Cardiac atrium fibroblast (primary cell): ENCODE data around the gene RRAGB. TPM values are rescaled to one million over a fixed set of nuclear protein-coding genes. Genes with fewer than 3 reads are reported as not detected.

Experiments used
- total RNA-seq: library from RNA; depleted of rRNA; stranded (reverse); fragments of >200 nt; gene quantifications from 2 replicates; pipeline ENCODE4 v1.2.3, GENCODE V29; 2015

Gene RRAGB, protein sequence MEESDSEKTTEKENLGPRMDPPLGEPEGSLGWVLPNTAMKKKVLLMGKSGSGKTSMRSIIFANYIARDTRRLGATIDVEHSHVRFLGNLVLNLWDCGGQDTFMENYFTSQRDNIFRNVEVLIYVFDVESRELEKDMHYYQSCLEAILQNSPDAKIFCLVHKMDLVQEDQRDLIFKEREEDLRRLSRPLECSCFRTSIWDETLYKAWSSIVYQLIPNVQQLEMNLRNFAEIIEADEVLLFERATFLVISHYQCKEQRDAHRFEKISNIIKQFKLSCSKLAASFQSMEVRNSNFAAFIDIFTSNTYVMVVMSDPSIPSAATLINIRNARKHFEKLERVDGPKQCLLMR
- total RNA-seq, result 8.3 and 13.4 TPM in 2 replicates

GRCh38 chrX:55717521-55718497, at the start of gene RRAGB:
Gene RRAGB (plus strand): TSS chrX:55717749. CDS start chrX:55718328, 579 bp downstream.

Other genes starting within 250 kb of the RRAGB start
- gene USP51, start 227.9 kb upstream of the RRAGB start, total RNA-seq, result 0.36 and 1.5 TPM in 2 replicates
- not detected in 2 replicates for gene FOXR2, start 94.3 kb upstream of the RRAGB start, total RNA-seq